HG03571 (cell line): ENCODE data around the gene ARHGAP33.

ENCODE experiments used
- ATAC-seq: cut with Tn5 transposase; IDR thresholded peaks from one replicate; pipeline ENCODE4 v1.9.1; 2021; ENCODE audit not compliant: unreplicated experiment

The ARHGAP33 gene

GRCh38 chr19:35740423-35741202 lies 34.8 kb upstream of the ARHGAP33 start:
- peak; percentile 53 for ATAC-seq

GRCh38 chr19:35741203-35741515 lies 34.2 kb upstream of the ARHGAP33 start:
- no peak for ATAC-seq

GRCh38 chr19:35742121-35742724 lies 33.1 kb upstream of the ARHGAP33 start, which contains the start of gene IGFLR1:
IGFLR1 (minus strand) TSS chr19:35742452; CDS start chr19:35741180, 1,272 bp downstream.
- ATAC-seq: no peak

GRCh38 chr19:35743640-35744429 lies 31.5 kb upstream of the ARHGAP33 start:
- no peak for ATAC-seq

GRCh38 chr19:35744430-35745327 lies 30.7 kb upstream of the ARHGAP33 start:
- ATAC-seq: no peak

- ATAC-seq: peak; percentile 34
Observed at GRCh38 chr19:35745328-35746086, 29.9 kb upstream of the ARHGAP33 start, which contains the start of the genes PSENEN and U2AF1L4. PSENEN (plus strand) TSS chr19:35745651; CDS start chr19:35745931, 280 bp downstream. U2AF1L4 (minus strand) TSS chr19:35745418; CDS start chr19:35745391, 27 bp downstream.

- no peak for ATAC-seq
Observed at GRCh38 chr19:35746087-35746462, 29.3 kb upstream of the ARHGAP33 start.

- ATAC-seq: no peak
Observed at GRCh38 chr19:35746531-35746930, 28.8 kb upstream of the ARHGAP33 start.

GRCh38 chr19:35748106-35749020 lies 27.0 kb upstream of the ARHGAP33 start, which contains the start of gene LIN37:
LIN37 (plus strand) TSS chr19:35748576; CDS start chr19:35748725, 149 bp downstream.
- ATAC-seq: peak; percentile 57

GRCh38 chr19:35750167-35750566 lies 25.2 kb upstream of the ARHGAP33 start:
- ATAC-seq: no peak

- ATAC-seq: no peak
Observed at GRCh38 chr19:35751839-35752745, 23.3 kb upstream of the ARHGAP33 start.

- no peak for ATAC-seq
Observed at GRCh38 chr19:35752746-35753350, 22.5 kb upstream of the ARHGAP33 start.

GRCh38 chr19:35753634-35754369 lies 21.6 kb upstream of the ARHGAP33 start:
- ATAC-seq: no peak

GRCh38 chr19:35754370-35755130 lies 20.8 kb upstream of the ARHGAP33 start:
- ATAC-seq: no peak

GRCh38 chr19:35755131-35755549 lies 20.2 kb upstream of the ARHGAP33 start:
- ATAC-seq: no peak
